HepG2 (cell line): Measurements from ENCODE around the gene NKD1. TPM values are rescaled to one million over a fixed set of nuclear protein-coding genes. Genes with fewer than 3 reads are reported as not detected.

ENCODE experiments used
- ADNP ChIP-seq: sonication (generic); formaldehyde crosslinking; IDR thresholded peaks from 2 replicates; pipeline ENCODE4 v1.4.0; 2020; ENCODE audit warnings: missing genetic modification reagents
- AGO1 ChIP-seq: fragments of 200-400 bp; formaldehyde crosslinking; IDR thresholded peaks from 2 replicates; pipeline ENCODE4 v1.6.1; 2017; ENCODE audit warnings: mild to moderate bottlenecking, low read depth, low read length, moderate library complexity; ENCODE audit not compliant: poor library complexity, severe bottlenecking
- CTCF ChIP-seq: sonication (generic); formaldehyde crosslinking; IDR thresholded peaks from 2 replicates; pipeline ENCODE4 v1.5.0; 2020; ENCODE audit warnings: mild to moderate bottlenecking, missing genetic modification reagents, moderate library complexity
- GFI1 ChIP-seq: sonication (generic); formaldehyde crosslinking; IDR thresholded peaks from 2 replicates; pipeline ENCODE4 v1.5.0; 2020; ENCODE audit warnings: missing genetic modification reagents, mild to moderate bottlenecking, borderline replicate concordance
- HDAC6 ChIP-seq: fragments of 200-600 bp; sonication (generic); IDR thresholded peaks from 2 replicates; pipeline ENCODE4 v1.7.0; 2017; ENCODE audit warnings: mild to moderate bottlenecking, antibody characterized with exemption, low read length, low read depth
- HOXA3 ChIP-seq: sonication (generic); formaldehyde crosslinking; IDR thresholded peaks from 2 replicates; pipeline ENCODE4 v1.5.0; 2020; ENCODE audit warnings: missing genetic modification reagents
- KDM5B ChIP-seq: sonication (generic); formaldehyde crosslinking; IDR thresholded peaks from 2 replicates; pipeline ENCODE4 v1.4.0; 2020; ENCODE audit warnings: missing genetic modification reagents, mild to moderate bottlenecking, borderline replicate concordance
- KLF6 ChIP-seq: IDR thresholded peaks from 2 replicates; pipeline ENCODE4 v1.8.0; 2016; ENCODE audit warnings: missing biosample characterization, missing genetic modification reagents
- MAF1 ChIP-seq: sonication (generic); formaldehyde crosslinking; IDR thresholded peaks from 2 replicates; pipeline ENCODE4 v1.5.0; 2020; ENCODE audit warnings: missing genetic modification reagents, borderline replicate concordance
- MBD4 ChIP-seq: IDR thresholded peaks from 2 replicates; pipeline ENCODE4 v1.6.1; 2012; ENCODE audit warnings: low read length, inconsistent platforms, borderline replicate concordance
- PHB2 ChIP-seq: fragments of 450-650 bp; IDR thresholded peaks from 2 replicates; pipeline ENCODE4 v1.6.1; 2018; ENCODE audit not compliant: partially characterized antibody
- RBFOX2 ChIP-seq: fragments of 200-400 bp; formaldehyde crosslinking; IDR thresholded peaks from 2 replicates; pipeline ENCODE4 v1.6.1; 2017; ENCODE audit warnings: low read depth, mild to moderate bottlenecking, low read length
- RFX3 ChIP-seq: IDR thresholded peaks from 2 replicates; pipeline ENCODE4 v1.6.1; 2016; ENCODE audit warnings: missing biosample characterization, missing genetic modification reagents
- SAP130 ChIP-seq: IDR thresholded peaks from 2 replicates; pipeline ENCODE4 v1.6.1; 2016; ENCODE audit warnings: low read depth
- SETDB1 ChIP-seq: sonication (generic); formaldehyde crosslinking; IDR thresholded peaks from 2 replicates; pipeline ENCODE4 v1.5.1; 2020; ENCODE audit warnings: missing genetic modification reagents, mild to moderate bottlenecking, borderline replicate concordance
- SRF ChIP-seq: IDR thresholded peaks from 2 replicates; pipeline ENCODE4 v1.6.1; 2011; ENCODE audit warnings: mild to moderate bottlenecking, low read depth, low read length, moderate library complexity
- THAP7 ChIP-seq: sonication (generic); formaldehyde crosslinking; IDR thresholded peaks from 2 replicates; pipeline ENCODE4 v1.8.1; 2023; ENCODE audit warnings: mild to moderate bottlenecking, missing genetic modification reagents
- ZBTB21 ChIP-seq: sonication (generic); formaldehyde crosslinking; IDR thresholded peaks from 2 replicates; pipeline ENCODE4 v1.4.0; 2020; ENCODE audit warnings: missing genetic modification reagents
- ZMYM3 ChIP-seq: sonication (generic); formaldehyde crosslinking; IDR thresholded peaks from 2 replicates; pipeline ENCODE4 v1.5.1; 2020; ENCODE audit warnings: mild to moderate bottlenecking, missing genetic modification reagents
- ZNF207 ChIP-seq: fragments of 450-650 bp; IDR thresholded peaks from 2 replicates; pipeline ENCODE4 v1.6.1; 2016; ENCODE audit warnings: antibody characterized with exemption, borderline replicate concordance
- ZNF224 ChIP-seq: sonication (generic); formaldehyde crosslinking; IDR thresholded peaks from 2 replicates; pipeline ENCODE4 v1.5.0; 2020; ENCODE audit warnings: mild to moderate bottlenecking, missing genetic modification reagents
- ZNF225 ChIP-seq: sonication (generic); formaldehyde crosslinking; IDR thresholded peaks from 2 replicates; pipeline ENCODE4 v1.4.0; 2020; ENCODE audit warnings: mild to moderate bottlenecking, missing genetic modification reagents
- ZNF558 ChIP-seq: sonication (generic); formaldehyde crosslinking; IDR thresholded peaks from 2 replicates; pipeline ENCODE4 v1.9.0; 2022; ENCODE audit warnings: mild to moderate bottlenecking, missing genetic modification reagents, borderline replicate concordance
- ZNF570 ChIP-seq: sonication (generic); formaldehyde crosslinking; IDR thresholded peaks from 2 replicates; pipeline ENCODE4 v1.4.0; 2020; ENCODE audit warnings: mild to moderate bottlenecking, missing genetic modification reagents, borderline replicate concordance
- ZNF691 ChIP-seq: sonication (generic); formaldehyde crosslinking; IDR thresholded peaks from 2 replicates; pipeline ENCODE4 v1.4.0; 2020; ENCODE audit warnings: missing genetic modification reagents, low read depth, mild to moderate bottlenecking, borderline replicate concordance
- ZNF749 ChIP-seq: sonication (generic); formaldehyde crosslinking; IDR thresholded peaks from 2 replicates; pipeline ENCODE4 v1.8.0; 2022; ENCODE audit warnings: mild to moderate bottlenecking, missing genetic modification reagents, moderate library complexity, borderline replicate concordance
- ZNF788 ChIP-seq: sonication (generic); formaldehyde crosslinking; IDR thresholded peaks from 2 replicates; pipeline ENCODE4 v1.5.0; 2020; ENCODE audit warnings: mild to moderate bottlenecking, missing genetic modification reagents, borderline replicate concordance
- polyA plus RNA-seq, 8 experiments: library from polyadenylated mRNA; depleted of rRNA in 3 of 8; stranded (reverse) in 7 of 8; unstranded in 1 of 8; fragments of >200 nt; fragmentation: Illumina TruSeq in 4 of 8; extraction: Trizol in 4 of 8; gene quantifications; 2 replicates each; pipeline versions ENCODE4 v1.2.1 to v1.2.3, GENCODE V29; 2011 to 2016; ENCODE audit warnings: low read depth in 4 of 8, missing spikeins in 1 of 8, mixed read lengths in 1 of 8; ENCODE audit not compliant: insufficient read depth in 1 of 8
- total RNA-seq, 5 experiments: library from RNA; depleted of rRNA; stranded (reverse); fragments of >200 nt; fragmentation: Illumina TruSeq; extraction: Trizol; gene quantifications; 2 replicates each; pipeline ENCODE4 v1.2.3, GENCODE V29; 2016; ENCODE audit warnings: low read depth in 1 of 5

Gene NKD1
- total and polyA plus RNA-seq, 2 of the 13 experiments (the other 11 are each of a cell fraction or from before 2014, with no cell fraction given), result 70.4 to 121 TPM

- no peak for TF ChIP-seq ZNF225 (CRISPR knock-in tag)
- no peak for TF ChIP-seq PHB2
- TF ChIP-seq THAP7 (CRISPR knock-in tag), result peak; percentile 53; the same call in 1 of the 2 replicates
- 0 out of 2 replicates have a peak, but pooled peaks have one; percentile 6 for TF ChIP-seq SRF
- peak; percentile 75 for TF ChIP-seq GFI1 (CRISPR knock-in tag)
- peak; percentile 98 for TF ChIP-seq ZMYM3
- TF ChIP-seq SAP130 (CRISPR knock-in tag), result peak; percentile 78
- TF ChIP-seq ZBTB21 (CRISPR knock-in tag), result no peak
- TF ChIP-seq MBD4, result peak; percentile 71; the same call in 1 of the 2 replicates
- no peak for TF ChIP-seq ZNF207
- 0 out of 2 replicates have a peak, but pooled peaks have one; percentile 19 for TF ChIP-seq KLF6 (CRISPR knock-in tag)
- peak; percentile 89 for TF ChIP-seq RBFOX2
- peak; percentile 16; the same call in 1 of the 2 replicates for TF ChIP-seq ZNF788
- TF ChIP-seq ADNP, result peak; percentile 98
- peak; percentile 87 for TF ChIP-seq AGO1
- no peak; the same call in 1 of the 2 replicates for TF ChIP-seq KDM5B
- TF ChIP-seq HDAC6, result 0 out of 2 replicates have a peak, but pooled peaks have one; percentile 24
- no peak for TF ChIP-seq ZNF224 (CRISPR knock-in tag)
- TF ChIP-seq MAF1, result peak; percentile 75; the same call in 1 of the 2 replicates
- TF ChIP-seq ZNF691 (CRISPR knock-in tag), result peak; percentile 29; the same call in 1 of the 2 replicates
- peak; percentile 83 for TF ChIP-seq CTCF (CRISPR knock-in tag)
- peak; percentile 7 for TF ChIP-seq ZNF749
- TF ChIP-seq SETDB1 (CRISPR knock-in tag), result no peak
- 0 out of 2 replicates have a peak, but pooled peaks have one; percentile 63 for TF ChIP-seq ZNF558 (CRISPR knock-in tag)
- TF ChIP-seq ZNF570, result no peak
- peak; percentile 87 for TF ChIP-seq HOXA3 (CRISPR knock-in tag)
- no peak for TF ChIP-seq RFX3 (CRISPR knock-in tag)
Measured at GRCh38 chr16:50547340-50548124, 664 bp upstream of the NKD1 start (continued).
